SK-N-SH treated with all-trans-retinoic acid at 6 μM for 48 hours (cell line): ENCODE results near the gene TLCD5.

Experiments used
- ATAC-seq: fragments of 200-7000 bp; cut with Tn5 transposase; 3 replicates; pipeline ENCODE4 v1.9.1; 2020; ENCODE audit warnings: mild to moderate bottlenecking, moderate library complexity
- ARNTL ChIP-seq: fragments of 450-650 bp; formaldehyde crosslinking; IDR thresholded peaks from 2 replicates; pipeline ENCODE4 v1.5.0; 2020; ENCODE audit warnings: low read depth, mild to moderate bottlenecking, moderate library complexity, borderline replicate concordance
- BACH2 ChIP-seq: fragments of 250-450 bp; sonication (Bioruptor Pico); IDR thresholded peaks from 2 replicates; pipeline ENCODE4 v1.9.0; 2021; ENCODE audit warnings: mild to moderate bottlenecking, borderline replicate concordance
- CREB5 ChIP-seq: fragments of 250-450 bp; sonication (Bioruptor Pico); IDR thresholded peaks from 2 replicates; pipeline ENCODE4 v1.5.1; 2020; ENCODE audit warnings: low read depth, mild to moderate bottlenecking, moderate library complexity
- CSDC2 ChIP-seq: fragments of 250-450 bp; sonication (Bioruptor Pico); IDR thresholded peaks from 2 replicates; pipeline ENCODE4 v1.5.0; 2020; ENCODE audit warnings: mild to moderate bottlenecking, moderate library complexity
- CSRNP3 ChIP-seq: fragments of 250-450 bp; sonication (Bioruptor Pico); IDR thresholded peaks from 2 replicates; pipeline ENCODE4 v1.5.1; 2021; ENCODE audit warnings: mild to moderate bottlenecking, moderate library complexity
- ESRRG ChIP-seq: fragments of 250-450 bp; sonication (Bioruptor Pico); IDR thresholded peaks from 2 replicates; pipeline ENCODE4 v1.6.1; 2021; ENCODE audit warnings: mild to moderate bottlenecking
- GLIS3 ChIP-seq: fragments of 250-450 bp; sonication (Bioruptor Pico); IDR thresholded peaks from 2 replicates; pipeline ENCODE4 v1.5.0; 2020; ENCODE audit warnings: mild to moderate bottlenecking, moderate library complexity
- ISL1 ChIP-seq: fragments of 250-450 bp; sonication (Bioruptor Pico); IDR thresholded peaks from 2 replicates; pipeline ENCODE4 v2.1.2; 2022; ENCODE audit warnings: mild to moderate bottlenecking, moderate library complexity
- OSR1 ChIP-seq: fragments of 250-450 bp; sonication (Bioruptor Pico); IDR thresholded peaks from 2 replicates; pipeline ENCODE4 v1.8.0; 2022; ENCODE audit warnings: moderate library complexity, mild to moderate bottlenecking, inconsistent platforms
- PATZ1 ChIP-seq: fragments of 250-450 bp; sonication (Bioruptor Pico); IDR thresholded peaks from 2 replicates; pipeline ENCODE4 v1.8.0; 2020; ENCODE audit warnings: mild to moderate bottlenecking, moderate library complexity, borderline replicate concordance
- POU6F1 ChIP-seq: fragments of 250-450 bp; sonication (Bioruptor Pico); IDR thresholded peaks from 2 replicates; pipeline ENCODE4 v1.8.0; 2021; ENCODE audit warnings: low read depth, mild to moderate bottlenecking, moderate library complexity, borderline replicate concordance
- PPARA ChIP-seq: fragments of 250-450 bp; sonication (Bioruptor Pico); IDR thresholded peaks from 2 replicates; pipeline ENCODE4 v1.5.0; 2020; ENCODE audit warnings: mild to moderate bottlenecking, borderline replicate concordance
- SNAI2 ChIP-seq: fragments of 250-450 bp; sonication (Bioruptor Pico); IDR thresholded peaks from 2 replicates; pipeline ENCODE4 v1.5.0; 2020; ENCODE audit warnings: mild to moderate bottlenecking, moderate library complexity
- TCF4 ChIP-seq: fragments of 250-450 bp; sonication (Bioruptor Pico); IDR thresholded peaks from 2 replicates; pipeline ENCODE4 v1.8.0; 2021; ENCODE audit warnings: mild to moderate bottlenecking, moderate library complexity, borderline replicate concordance
- TOX ChIP-seq: fragments of 250-450 bp; sonication (Bioruptor Pico); IDR thresholded peaks from 2 replicates; pipeline ENCODE4 v1.8.0; 2021; ENCODE audit warnings: mild to moderate bottlenecking, moderate library complexity, borderline replicate concordance
- TSHZ2 ChIP-seq: fragments of 250-450 bp; sonication (Bioruptor Pico); IDR thresholded peaks from 2 replicates; pipeline ENCODE4 v1.5.0; 2020; ENCODE audit warnings: mild to moderate bottlenecking, moderate library complexity
- ZC3H10 ChIP-seq: fragments of 250-450 bp; sonication (Bioruptor Pico); IDR thresholded peaks from 2 replicates; pipeline ENCODE4 v1.5.1; 2021; ENCODE audit warnings: mild to moderate bottlenecking, moderate library complexity
- ZFP3 ChIP-seq: fragments of 250-450 bp; sonication (Bioruptor Pico); IDR thresholded peaks from 2 replicates; pipeline ENCODE4 v1.5.0; 2020; ENCODE audit warnings: mild to moderate bottlenecking, moderate library complexity
- ZNF565 ChIP-seq: fragments of 450-650 bp; formaldehyde crosslinking; conservative IDR thresholded peaks from 2 replicates; pipeline ENCODE4 v1.5.0; 2020; ENCODE audit warnings: low read depth, mild to moderate bottlenecking, moderate library complexity
- ZNF70 ChIP-seq: fragments of 450-650 bp; formaldehyde crosslinking; IDR thresholded peaks from 2 replicates; pipeline ENCODE4 v1.5.0; 2020; ENCODE audit warnings: mild to moderate bottlenecking, moderate library complexity

TLCD5 gene

GRCh38 chr11:120334894-120335462 lies 9.9 kb downstream of the TLCD5 start:
- peak; percentile 5; the same call in 2 of the 3 replicates for ATAC-seq
- TF ChIP-seq TOX (CRISPR knock-in tag) (no peak), GLIS3 (CRISPR knock-in tag) (peak; percentile 76; the same call in 1 of the 2 replicates)

- peak; percentile 5 for ATAC-seq
- TF ChIP-seq TSHZ2 (no peak), PPARA (CRISPR knock-in tag) (no peak), ARNTL (no peak), ZNF565 (CRISPR knock-in tag) (no peak), ISL1 (CRISPR knock-in tag) (no peak), SNAI2 (CRISPR knock-in tag) (no peak), ESRRG (CRISPR knock-in tag) (no peak), OSR1 (CRISPR knock-in tag) (no peak), ZC3H10 (no peak), ZFP3 (no peak), TCF4 (CRISPR knock-in tag) (no peak)
Observed at GRCh38 chr11:120335556-120335907, 10.4 kb downstream of the TLCD5 start.

GRCh38 chr11:120335908-120336640 lies 11.0 kb downstream of the TLCD5 start, which contains the start of gene ARHGEF12:
ARHGEF12 (plus strand) TSS chr11:120336413; CDS start chr11:120337244, 831 bp downstream.
- TF ChIP-seq ESRRG (CRISPR knock-in tag) (peak; percentile 88), PPARA (CRISPR knock-in tag) (0 out of 2 replicates have a peak, but pooled peaks have one; percentile 33), TOX (CRISPR knock-in tag) (no peak), PATZ1 (CRISPR knock-in tag) (peak; percentile 94), BACH2 (CRISPR knock-in tag) (no peak), ZC3H10 (no peak), ZFP3 (0 out of 2 replicates have a peak, but pooled peaks have one; percentile 32), CSRNP3 (CRISPR knock-in tag) (peak; percentile 69; the same call in 1 of the 2 replicates), TCF4 (CRISPR knock-in tag) (no peak; the same call in 1 of the 2 replicates), POU6F1 (CRISPR knock-in tag) (0 out of 2 replicates have a peak, but pooled peaks have one; percentile 85), ISL1 (CRISPR knock-in tag) (no peak), GLIS3 (CRISPR knock-in tag) (0 out of 2 replicates have a peak, but pooled peaks have one; percentile 20), CSDC2 (no peak; the same call in 1 of the 2 replicates), CREB5 (no peak), ZNF70 (CRISPR knock-in tag) (0 out of 2 replicates have a peak, but pooled peaks have one; percentile 5), TSHZ2 (peak; percentile 81)
- TF ChIP-seq, all 23 proteins: peak for 9
- ATAC-seq, result peak; percentile 45
